ENCODE results near the gene FAM221B. TPM values are rescaled to one million over a fixed set of nuclear protein-coding genes. Genes with fewer than 3 reads are reported as not detected.

Gene FAM221B
- total and polyA plus RNA-seq, 9 of the 15 experiments (the other 6 are each of a cell fraction or from before 2014, with no cell fraction given): 0.01 TPM; not detected in 8

DNA sequence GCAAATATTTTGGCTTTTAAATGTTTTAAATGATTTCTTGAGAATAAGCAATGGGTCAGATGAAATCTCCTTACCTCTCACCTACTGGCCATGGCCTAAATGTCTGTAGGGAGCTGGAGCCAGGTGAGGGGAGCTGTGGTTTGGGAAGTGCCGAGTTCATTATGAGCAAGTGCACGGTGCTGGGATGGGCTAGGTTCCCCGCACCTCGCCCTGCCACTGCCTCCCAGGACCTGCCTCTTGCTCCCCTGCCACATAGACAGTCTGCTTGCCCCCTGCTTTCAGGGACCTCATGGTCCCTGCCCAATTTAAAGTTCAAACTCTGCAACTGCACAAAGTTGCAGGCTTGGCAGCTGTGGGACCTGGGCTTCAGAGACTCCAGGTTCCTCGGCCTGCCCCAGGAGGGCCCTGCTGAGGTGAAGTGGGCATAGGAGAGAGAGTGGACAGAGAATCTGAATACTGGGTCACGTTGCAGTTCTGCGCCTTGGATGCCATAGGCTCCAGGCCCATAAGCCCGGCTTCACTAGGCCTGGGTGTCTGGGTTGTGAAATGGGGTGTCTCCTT lies 36.2 kb upstream of the FAM221B start:
- Histone ChIP-seq H3K4me3 (no peak overlapping the region), H3K36me3 (ENCODE audit: control insufficient read depth, insufficient read depth, low read length) (no peaks in the 10 kb centered on the region), H4K20me1 (replicated peaks; ENCODE audit: control insufficient read depth, insufficient read depth, low read length) (no peaks in the 10 kb centered on the region), H3K27me3 (ENCODE audit: control insufficient read depth in 2 of 2, insufficient read depth in 2 of 2, low read length in 2 of 2) (peaks cover 6 to 51% of the 10 kb centered on the region in 2 experiments; a peak in 4 of 5 replicates), H3K79me2 (ENCODE audit: control insufficient read depth, insufficient read depth, low read length) (no peaks in the 10 kb centered on the region), H3K4me2 (ENCODE audit: insufficient read depth, low read length) (no peak overlapping the region), H3K9ac (ENCODE audit: insufficient read depth in 1 of 2, low read depth in 2 of 2, low read length in 2 of 2) (no peak overlapping the region), H3K9me3 (replicated peaks; ENCODE audit: control insufficient read depth, insufficient read depth, low read depth, low read length) (no peaks in the 10 kb centered on the region), H3K9me1 (ENCODE audit: control insufficient read depth, insufficient read depth, low read length) (no peaks in the 10 kb centered on the region), H3K27ac (ENCODE audit: extremely low read depth, low read depth, low read length) (no peak overlapping the region), H3K4me1 (replicated peaks in 1 of 2; ENCODE audit: control insufficient read depth in 2 of 2, insufficient read depth in 2 of 2, low read length in 2 of 2) (peaks cover 0 to 3% of the 10 kb centered on the region in 2 experiments; a peak in 2 of 5 replicates), H2AFZ (ENCODE audit: low read depth, low read length) (no peak overlapping the region)
- no TSS peak for BruUV-seq (replicated peaks)
- DNase-seq (ENCODE audit: extremely low read depth in 1 of 4, low spot score in 3 of 4) (no peak), ATAC-seq (no peak), FAIRE-seq (no peak)
- ChIA-PET POLR2A (interaction anchor here (0.6 to 1.4 kb wide), 3 partner anchors 13 to 210 kb away, joined by 3 to 4 read pairs (median 3); no protein-coding TSS in a partner anchor), CTCF (ENCODE audit: low intra/inter-chr PET ratio) (no interaction called here)
- intact Hi-C loops (cut with micrococcal nuclease): no loop called here
- 10% methylated on average over 8 of the region's 8 CpGs for WGBS (ENCODE audit: insufficient coverage, low coverage, missing lambda C conversion rate)
- in situ Hi-C loops (cut with MboI): no loop called here
- TF ChIP-seq, protein P1, sequence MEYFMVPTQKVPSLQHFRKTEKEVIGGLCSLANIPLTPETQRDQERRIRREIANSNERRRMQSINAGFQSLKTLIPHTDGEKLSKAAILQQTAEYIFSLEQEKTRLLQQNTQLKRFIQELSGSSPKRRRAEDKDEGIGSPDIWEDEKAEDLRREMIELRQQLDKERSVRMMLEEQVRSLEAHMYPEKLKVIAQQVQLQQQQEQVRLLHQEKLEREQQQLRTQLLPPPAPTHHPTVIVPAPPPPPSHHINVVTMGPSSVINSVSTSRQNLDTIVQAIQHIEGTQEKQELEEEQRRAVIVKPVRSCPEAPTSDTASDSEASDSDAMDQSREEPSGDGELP (CRISPR knock-in tag; IDR thresholded peaks at IDR 0.05; ENCODE audit: borderline replicate concordance): no peak
- TF ChIP-seq ZNF764 (CRISPR knock-in tag; IDR thresholded peaks at IDR 0.05; ENCODE audit: low read depth) (no peak), ETV1 (tag; conservative IDR thresholded peaks at IDR 0.05; ENCODE audit: low read depth) (no peak), ZNF551 (CRISPR knock-in tag; IDR thresholded peaks at IDR 0.05) (no peak), ZFP1 (CRISPR knock-in tag; IDR thresholded peaks at IDR 0.05) (no peak), ZNF140 (CRISPR knock-in tag; IDR thresholded peaks at IDR 0.05) (no peak)
- TF ChIP-seq, protein P2, sequence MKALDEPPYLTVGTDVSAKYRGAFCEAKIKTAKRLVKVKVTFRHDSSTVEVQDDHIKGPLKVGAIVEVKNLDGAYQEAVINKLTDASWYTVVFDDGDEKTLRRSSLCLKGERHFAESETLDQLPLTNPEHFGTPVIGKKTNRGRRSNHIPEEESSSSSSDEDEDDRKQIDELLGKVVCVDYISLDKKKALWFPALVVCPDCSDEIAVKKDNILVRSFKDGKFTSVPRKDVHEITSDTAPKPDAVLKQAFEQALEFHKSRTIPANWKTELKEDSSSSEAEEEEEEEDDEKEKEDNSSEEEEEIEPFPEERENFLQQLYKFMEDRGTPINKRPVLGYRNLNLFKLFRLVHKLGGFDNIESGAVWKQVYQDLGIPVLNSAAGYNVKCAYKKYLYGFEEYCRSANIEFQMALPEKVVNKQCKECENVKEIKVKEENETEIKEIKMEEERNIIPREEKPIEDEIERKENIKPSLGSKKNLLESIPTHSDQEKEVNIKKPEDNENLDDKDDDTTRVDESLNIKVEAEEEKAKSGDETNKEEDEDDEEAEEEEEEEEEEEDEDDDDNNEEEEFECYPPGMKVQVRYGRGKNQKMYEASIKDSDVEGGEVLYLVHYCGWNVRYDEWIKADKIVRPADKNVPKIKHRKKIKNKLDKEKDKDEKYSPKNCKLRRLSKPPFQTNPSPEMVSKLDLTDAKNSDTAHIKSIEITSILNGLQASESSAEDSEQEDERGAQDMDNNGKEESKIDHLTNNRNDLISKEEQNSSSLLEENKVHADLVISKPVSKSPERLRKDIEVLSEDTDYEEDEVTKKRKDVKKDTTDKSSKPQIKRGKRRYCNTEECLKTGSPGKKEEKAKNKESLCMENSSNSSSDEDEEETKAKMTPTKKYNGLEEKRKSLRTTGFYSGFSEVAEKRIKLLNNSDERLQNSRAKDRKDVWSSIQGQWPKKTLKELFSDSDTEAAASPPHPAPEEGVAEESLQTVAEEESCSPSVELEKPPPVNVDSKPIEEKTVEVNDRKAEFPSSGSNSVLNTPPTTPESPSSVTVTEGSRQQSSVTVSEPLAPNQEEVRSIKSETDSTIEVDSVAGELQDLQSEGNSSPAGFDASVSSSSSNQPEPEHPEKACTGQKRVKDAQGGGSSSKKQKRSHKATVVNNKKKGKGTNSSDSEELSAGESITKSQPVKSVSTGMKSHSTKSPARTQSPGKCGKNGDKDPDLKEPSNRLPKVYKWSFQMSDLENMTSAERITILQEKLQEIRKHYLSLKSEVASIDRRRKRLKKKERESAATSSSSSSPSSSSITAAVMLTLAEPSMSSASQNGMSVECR (CRISPR knock-in tag; IDR thresholded peaks at IDR 0.05): no peak
- TF ChIP-seq, protein P3, sequence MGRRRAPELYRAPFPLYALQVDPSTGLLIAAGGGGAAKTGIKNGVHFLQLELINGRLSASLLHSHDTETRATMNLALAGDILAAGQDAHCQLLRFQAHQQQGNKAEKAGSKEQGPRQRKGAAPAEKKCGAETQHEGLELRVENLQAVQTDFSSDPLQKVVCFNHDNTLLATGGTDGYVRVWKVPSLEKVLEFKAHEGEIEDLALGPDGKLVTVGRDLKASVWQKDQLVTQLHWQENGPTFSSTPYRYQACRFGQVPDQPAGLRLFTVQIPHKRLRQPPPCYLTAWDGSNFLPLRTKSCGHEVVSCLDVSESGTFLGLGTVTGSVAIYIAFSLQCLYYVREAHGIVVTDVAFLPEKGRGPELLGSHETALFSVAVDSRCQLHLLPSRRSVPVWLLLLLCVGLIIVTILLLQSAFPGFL (CRISPR knock-in tag; IDR thresholded peaks at IDR 0.05): no peak
- TF ChIP-seq, protein P4, sequence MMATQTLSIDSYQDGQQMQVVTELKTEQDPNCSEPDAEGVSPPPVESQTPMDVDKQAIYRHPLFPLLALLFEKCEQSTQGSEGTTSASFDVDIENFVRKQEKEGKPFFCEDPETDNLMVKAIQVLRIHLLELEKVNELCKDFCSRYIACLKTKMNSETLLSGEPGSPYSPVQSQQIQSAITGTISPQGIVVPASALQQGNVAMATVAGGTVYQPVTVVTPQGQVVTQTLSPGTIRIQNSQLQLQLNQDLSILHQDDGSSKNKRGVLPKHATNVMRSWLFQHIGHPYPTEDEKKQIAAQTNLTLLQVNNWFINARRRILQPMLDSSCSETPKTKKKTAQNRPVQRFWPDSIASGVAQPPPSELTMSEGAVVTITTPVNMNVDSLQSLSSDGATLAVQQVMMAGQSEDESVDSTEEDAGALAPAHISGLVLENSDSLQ (IDR thresholded peaks at IDR 0.05): no peak

All from K562 (cell line).